GM06990 (cell line): ENCODE results near the gene TROAP.

Experiments
- DNase-seq: peaks from one replicate; pipeline ENCODE4 v3.0.0-alpha.2; 2011; ENCODE audit not compliant: insufficient read length; ENCODE audit errors: extremely low read depth
- H3K27me3 ChIP-seq: replicated peaks from 2 replicates; pipeline ENCODE4 v1.6.0; 2011; ENCODE audit warnings: low read length; ENCODE audit not compliant: control insufficient read depth, insufficient read depth
- H3K36me3 ChIP-seq: 2 replicates; pipeline ENCODE4 v1.5.1; 2011; ENCODE audit warnings: low read length; ENCODE audit not compliant: control insufficient read depth, insufficient read depth
- H3K4me3 ChIP-seq: replicated peaks from 2 replicates; pipeline ENCODE4 v1.5.1; 2011; ENCODE audit warnings: low read depth, mild to moderate bottlenecking, control low read depth, low read length
- TF ChIP-seq, protein P1 (sequence below): IDR thresholded peaks from 2 replicates; pipeline ENCODE4 v1.5.1; 2011; ENCODE audit warnings: low read length, control low read depth, mild to moderate bottlenecking, inconsistent platforms; ENCODE audit not compliant: insufficient read depth, poor library complexity, severe bottlenecking

Gene TROAP

DNA sequence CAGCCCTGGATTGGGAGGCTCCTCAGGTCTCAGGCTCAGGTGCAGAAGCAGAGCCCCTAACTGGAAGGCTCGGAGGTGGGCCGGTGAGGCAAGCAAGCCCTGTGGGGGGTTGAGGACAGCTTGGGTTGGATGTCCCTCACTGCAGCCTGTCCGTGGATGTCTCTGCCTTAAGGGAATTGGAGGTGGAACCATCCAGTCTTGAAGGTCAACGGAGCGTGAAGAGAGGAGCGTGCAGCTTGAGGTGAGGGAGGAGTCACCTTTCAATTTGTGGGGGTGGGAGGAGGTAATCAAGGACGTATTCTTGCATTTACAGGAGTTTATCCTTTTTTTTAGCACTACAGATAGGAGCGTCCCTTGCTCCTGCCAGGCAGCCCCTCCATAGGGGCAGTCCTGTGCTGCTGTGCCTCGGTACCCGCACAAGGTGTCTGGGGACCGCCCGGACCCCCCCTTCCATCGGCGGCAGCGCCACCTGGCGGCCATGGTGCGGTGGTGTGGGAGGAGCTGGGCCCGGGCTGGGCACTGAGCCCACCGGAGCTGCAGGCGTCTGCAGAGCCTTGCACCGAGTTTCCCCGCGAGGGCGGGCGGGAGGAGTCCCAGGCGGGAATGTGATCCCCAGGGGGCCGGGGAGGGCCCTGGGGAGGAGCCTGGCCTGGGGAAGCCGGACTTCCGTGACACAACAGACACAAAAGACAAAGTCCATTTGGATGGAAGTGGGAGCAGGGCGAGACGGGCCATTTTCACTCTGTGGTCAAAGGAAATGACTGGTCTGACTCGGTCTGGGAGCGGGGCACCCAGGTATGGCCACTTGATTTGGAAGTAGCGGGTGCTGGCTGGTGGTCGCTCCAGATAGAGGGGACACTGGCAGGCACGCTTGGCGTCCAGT, 24.5 kb downstream of the TROAP start:
- Histone ChIP-seq H3K36me3 (no peaks in the 10 kb centered on the region), H3K4me3 (peak overlapping the region; percentile 35; the same call in 1 of the 2 replicates), H3K27me3 (peaks cover 1% of the 10 kb centered on the region)
- peak; percentile 72 for DNase-seq
- TF ChIP-seq, protein P1, sequence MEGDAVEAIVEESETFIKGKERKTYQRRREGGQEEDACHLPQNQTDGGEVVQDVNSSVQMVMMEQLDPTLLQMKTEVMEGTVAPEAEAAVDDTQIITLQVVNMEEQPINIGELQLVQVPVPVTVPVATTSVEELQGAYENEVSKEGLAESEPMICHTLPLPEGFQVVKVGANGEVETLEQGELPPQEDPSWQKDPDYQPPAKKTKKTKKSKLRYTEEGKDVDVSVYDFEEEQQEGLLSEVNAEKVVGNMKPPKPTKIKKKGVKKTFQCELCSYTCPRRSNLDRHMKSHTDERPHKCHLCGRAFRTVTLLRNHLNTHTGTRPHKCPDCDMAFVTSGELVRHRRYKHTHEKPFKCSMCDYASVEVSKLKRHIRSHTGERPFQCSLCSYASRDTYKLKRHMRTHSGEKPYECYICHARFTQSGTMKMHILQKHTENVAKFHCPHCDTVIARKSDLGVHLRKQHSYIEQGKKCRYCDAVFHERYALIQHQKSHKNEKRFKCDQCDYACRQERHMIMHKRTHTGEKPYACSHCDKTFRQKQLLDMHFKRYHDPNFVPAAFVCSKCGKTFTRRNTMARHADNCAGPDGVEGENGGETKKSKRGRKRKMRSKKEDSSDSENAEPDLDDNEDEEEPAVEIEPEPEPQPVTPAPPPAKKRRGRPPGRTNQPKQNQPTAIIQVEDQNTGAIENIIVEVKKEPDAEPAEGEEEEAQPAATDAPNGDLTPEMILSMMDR, result peak; percentile 99

DNA sequence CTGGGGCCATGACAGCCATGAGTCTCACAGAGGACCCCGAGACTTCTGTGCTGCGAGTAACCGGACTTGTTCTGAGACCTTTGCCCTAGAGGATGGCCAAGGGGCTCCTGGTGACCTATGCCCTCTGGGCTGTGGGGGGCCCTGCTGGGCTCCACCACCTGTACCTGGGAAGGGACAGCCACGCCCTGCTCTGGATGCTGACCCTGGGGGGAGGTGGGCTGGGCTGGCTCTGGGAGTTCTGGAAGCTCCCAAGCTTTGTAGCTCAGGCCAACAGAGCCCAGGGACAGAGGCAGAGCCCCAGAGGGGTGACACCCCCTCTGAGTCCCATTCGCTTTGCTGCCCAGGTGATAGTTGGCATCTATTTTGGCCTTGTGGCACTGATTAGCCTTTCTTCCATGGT, 25.7 kb downstream of the TROAP start:
- Histone ChIP-seq H3K27me3 (peaks cover under 1% of the 10 kb centered on the region), H3K4me3 (no peak overlapping the region), H3K36me3 (no peaks in the 10 kb centered on the region)
- DNase-seq, result no peak
- TF ChIP-seq, protein P1, result no peak

DNA sequence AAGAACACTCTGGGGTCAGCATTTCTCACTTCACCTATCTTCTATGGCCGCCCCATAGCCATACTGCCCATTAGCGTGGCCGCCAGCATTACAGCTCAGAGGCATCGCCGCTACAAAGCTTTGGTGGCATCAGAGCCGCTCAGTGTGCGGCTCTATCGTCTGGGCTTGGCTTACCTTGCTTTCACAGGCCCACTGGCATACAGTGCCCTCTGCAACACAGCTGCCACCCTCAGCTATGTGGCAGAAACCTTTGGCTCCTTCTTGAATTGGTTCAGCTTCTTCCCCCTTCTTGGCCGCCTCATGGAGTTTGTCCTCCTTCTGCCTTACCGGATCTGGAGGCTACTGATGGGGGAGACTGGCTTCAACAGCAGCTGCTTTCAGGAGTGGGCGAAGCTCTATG, 26.2 kb downstream of the TROAP start:
- TF ChIP-seq, protein P1, result no peak
- H3K36me3 ChIP-seq, result no peaks in the 10 kb centered on the region
- no peaks in the 10 kb centered on the region; the same call in none of the 2 replicates for H3K27me3 ChIP-seq
- no peak for DNase-seq
- H3K4me3 ChIP-seq, result no peak overlapping the region

DNA sequence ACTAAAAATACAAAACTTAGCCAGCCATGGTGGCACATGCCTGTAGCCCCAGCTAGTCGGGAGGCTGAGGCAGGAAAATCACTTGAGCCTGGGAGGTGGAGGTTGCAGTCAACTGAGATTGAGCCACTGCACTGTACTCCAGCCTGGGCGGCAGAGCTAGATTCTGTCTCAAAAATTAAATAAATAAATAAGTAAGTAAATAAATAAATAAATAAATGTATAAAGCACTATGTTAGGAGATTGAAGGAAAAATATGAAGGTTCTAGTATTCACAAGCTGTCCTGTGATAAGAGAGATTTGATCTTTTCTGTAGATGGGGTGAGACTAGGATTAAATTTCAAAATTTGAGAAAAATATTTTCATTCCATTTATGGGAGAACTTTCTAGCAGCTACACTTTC, 29.3 kb downstream of the TROAP start:
- TF ChIP-seq, protein P1, result no peak
- Histone ChIP-seq H3K4me3 (no peak overlapping the region), H3K27me3 (no peaks in the 10 kb centered on the region; the same call in 1 of the 2 replicates), H3K36me3 (no peaks in the 10 kb centered on the region)
- DNase-seq, result no peak

DNA sequence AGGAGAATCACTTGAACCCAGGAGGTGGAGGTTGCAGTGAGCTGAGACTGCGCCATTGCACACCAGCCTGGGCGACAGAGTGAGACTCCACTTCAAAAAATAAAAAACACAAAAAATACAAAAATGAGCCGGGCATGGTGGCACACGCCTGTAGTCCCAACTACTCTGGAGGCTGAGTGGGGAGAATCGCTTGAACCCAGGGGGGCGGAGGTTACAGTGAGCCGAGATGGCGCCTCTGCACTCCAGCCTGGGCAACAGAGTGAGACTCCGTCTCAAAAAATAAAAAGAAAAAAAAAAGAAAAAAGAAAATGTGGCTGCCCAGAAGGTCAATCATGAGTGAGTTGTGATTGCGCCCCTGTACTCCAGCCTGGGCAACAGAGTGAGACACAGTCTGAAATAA, 32.9 kb downstream of the TROAP start:
- Histone ChIP-seq H3K36me3 (no peaks in the 10 kb centered on the region), H3K4me3 (no peak overlapping the region), H3K27me3 (no peaks in the 10 kb centered on the region)
- no peak for DNase-seq
- TF ChIP-seq, protein P1, result no peak
